AG09309 (cell line): ENCODE results near the gene SYNE4.

Experiments used
- DNase-seq: peaks from one replicate; pipeline ENCODE4 v3.0.0-alpha.2; 2010; ENCODE audit warnings: low read depth
- H3K4me3 ChIP-seq: 2 replicates; pipeline ENCODE4 v1.5.1; 2011; ENCODE audit warnings: mild to moderate bottlenecking, low read depth, low read length, moderate library complexity; ENCODE audit not compliant: control insufficient read depth
- CTCF ChIP-seq: IDR thresholded peaks from 2 replicates; pipeline ENCODE4 v1.5.1; 2011; ENCODE audit warnings: mild to moderate bottlenecking, low read depth, low read length, inconsistent platforms; ENCODE audit not compliant: insufficient read depth, control insufficient read depth; ENCODE audit errors: missing control alignments

SYNE4 gene

GRCh38 chr19:36009220-36009619 is 607 bp upstream of the SYNE4 start:
- no peak for TF ChIP-seq CTCF
- H3K4me3 ChIP-seq = peak overlapping the region; percentile 52
- no peak for DNase-seq

GRCh38 chr19:36006955-36007354 is 1.7 kb downstream of the SYNE4 start:
- no peak overlapping the region for H3K4me3 ChIP-seq
- no peak for TF ChIP-seq CTCF
- no peak for DNase-seq

- no peak for DNase-seq
- no peak for TF ChIP-seq CTCF
Observed at GRCh38 chr19:36003284-36003683, 5.3 kb downstream of the SYNE4 start.

GRCh38 chr19:36001605-36002004 is 7.0 kb downstream of the SYNE4 start:
- DNase-seq = no peak
- TF ChIP-seq CTCF = no peak
- no peak overlapping the region for H3K4me3 ChIP-seq

More at GRCh38 chr19:36003284-36003683, 5.3 kb downstream of the SYNE4 start:
- no peak overlapping the region for H3K4me3 ChIP-seq

GRCh38 chr19:35996777-35997176 is 11.8 kb downstream of the SYNE4 start:
- DNase-seq = no peak
- no peak for TF ChIP-seq CTCF
- no peak overlapping the region for H3K4me3 ChIP-seq

GRCh38 chr19:35995048-35995993 is 13.3 kb downstream of the SYNE4 start, which contains the start of gene SDHAF1:
Gene SDHAF1, plus strand, starts transcription at chr19:35995188. Its CDS starts 87 bp downstream, at chr19:35995275.
- DNase-seq = peak; percentile 39
- H3K4me3 ChIP-seq = peak within 1 kb of the TSS; percentile 84
- TF ChIP-seq CTCF = no peak
